Transverse colon (tissue), 4 donors: Measurements from ENCODE around the gene MMP25. TPM values are rescaled to one million over a fixed set of nuclear protein-coding genes. Genes with fewer than 3 reads are reported as not detected.

Source experiments
- DNase-seq: peaks from one replicate; pipeline ENCODE4 v3.0.0-alpha.2; 2019
- H3K27ac ChIP-seq, 4 donors: fragments of 200-600 bp; sonication (generic); 2 replicates each; pipeline ENCODE4 v1.5.1; 2016 to 2018; ENCODE audit warnings: inconsistent platforms in 4 of 4
- H3K27me3 ChIP-seq: fragments of 200-600 bp; sonication (generic); 2 replicates; pipeline ENCODE4 v1.5.1; 2017; ENCODE audit warnings: inconsistent platforms
- H3K36me3 ChIP-seq, 4 donors: fragments of 200-600 bp; sonication (generic); 2 replicates each; pipeline ENCODE4 v1.5.1; 2017 to 2019; ENCODE audit warnings: inconsistent platforms in 4 of 4
- H3K4me1 ChIP-seq, 4 donors: fragments of 200-600 bp; sonication (generic); 2 replicates each; pipeline ENCODE4 v1.5.1; 2017 to 2020; ENCODE audit warnings: inconsistent platforms in 4 of 4
- H3K4me3 ChIP-seq, 4 donors: fragments of 200-600 bp; sonication (generic); 1 replicate in 1 of 4; 2 replicates in 3 of 4; pipeline versions ENCODE4 v1.5.1 to v1.6.1; 2017 to 2019; ENCODE audit warnings: inconsistent platforms in 4 of 4
- H3K9me3 ChIP-seq, 2 donors: fragments of 200-600 bp; sonication (generic); 2 replicates each; pipeline ENCODE4 v1.5.1; 2017 to 2019; ENCODE audit warnings: inconsistent platforms in 2 of 2
- CTCF ChIP-seq, 5 experiments: fragments of 200-600 bp in 3 of 5; fragments of 450-650 bp in 2 of 5; sonication (generic) in 3 of 5; IDR thresholded peaks; 1 replicate in 2 of 5; 2 replicates in 3 of 5; pipeline ENCODE4 v1.5.1; 2016 to 2017; ENCODE audit warnings: antibody characterized with exemption in 5 of 5, inconsistent platforms in 3 of 5, mild to moderate bottlenecking in 2 of 5, moderate library complexity in 1 of 5
- EP300 ChIP-seq: sonication (generic); formaldehyde crosslinking; IDR thresholded peaks from one replicate; pipeline ENCODE4 v1.6.1; 2017; ENCODE audit warnings: antibody characterized with exemption, low read depth
- POLR2A ChIP-seq: fragments of 450-650 bp; IDR thresholded peaks from one replicate; pipeline ENCODE4 v1.6.1; 2016; ENCODE audit warnings: antibody characterized with exemption, mild to moderate bottlenecking, moderate library complexity
- POLR2AphosphoS5 ChIP-seq, 3 donors: sonication (generic); formaldehyde crosslinking; IDR thresholded peaks; one replicate each; pipeline ENCODE4 v1.6.1; 2016; ENCODE audit warnings: antibody characterized with exemption in 3 of 3
- WGBS, 2 donors: methylation state at CpG; one replicate each; pipeline ENCODE4 v1.1.5; 2018; ENCODE audit warnings: low coverage in 1 of 2; 5-methylcytosine and 5-hydroxymethylcytosine counted together
- in situ Hi-C, 4 donors: fragments of 200-750 bp; cut with MboI; loops; one replicate each; pipeline versions ENCODE4 v1.15.0 to v1.15.1; 2017; ENCODE audit warnings: low sequenced_read_pairs in 3 of 4, low pct_ligation_motif_present in 1 of 4, low pct_unique_long_range_greater_than_20kb in 1 of 4
- intact Hi-C: fragments of 100-400 bp; cut with DNase I; formaldehyde crosslinking; loops from one replicate; pipeline ENCODE4 v1.15.1; 2023; ENCODE audit warnings: low total_unique reads
- total RNA-seq, 4 donors: library from RNA; depleted of rRNA; stranded (reverse); fragments of >200 nt; gene quantifications; one replicate each; pipeline ENCODE4 v1.1.0, GENCODE V29; 2016

MMP25 gene
- total RNA-seq, 4 donors from 2014 or later, result 1.6 to 9.4 (median 1.8) TPM; not detected in 1

GRCh38 chr16:3020604-3021448 lies 25.5 kb upstream of the MMP25 start:
- Histone ChIP-seq H3K9me3 (no peaks in the 10 kb centered on the region), H3K4me1 (peaks cover 24 to 57% (median 45%) of the 10 kb centered on the region in 4 donors), H3K36me3 (no peaks in the 10 kb centered on the region), H3K4me3 (peak overlapping the region; percentile 45 to 66 (median 54)), H3K27me3 (peaks cover 21% of the 10 kb centered on the region), H3K27ac (peak overlapping the region; percentile 92 to 94 (median 93))
- peak; percentile 75 for DNase-seq
- WGBS, 2 donors, result 2% methylated on average over 40 of the region's 57 CpGs; no CpG with 5 or more reads in 1 of the 2 donors
- peak in 1 of 5 experiments; percentile 1 for TF ChIP-seq CTCF (IDR thresholded peaks at IDR 0.05)
- peak; percentile 27 to 83 (median 80) for TF ChIP-seq POLR2AphosphoS5 (IDR thresholded peaks at IDR 0.05)
- no peak for TF ChIP-seq EP300
- TF ChIP-seq POLR2A, result peak; percentile 11
- intact Hi-C loops, result no loop called here
- in situ Hi-C loops, result no loop called here

- no peaks in the 10 kb centered on the region for H3K36me3 ChIP-seq
- DNase-seq, result peak; percentile 87
- H3K4me1 ChIP-seq, result peaks cover 24 to 57% (median 45%) of the 10 kb centered on the region in 4 donors
- peak overlapping the region; percentile 45 to 66 (median 54) for H3K4me3 ChIP-seq
- TF ChIP-seq CTCF (IDR thresholded peaks at IDR 0.05) (peak in 4 of 5 experiments; percentile 32 to 48 (median 37)), POLR2A (peak; percentile 6), EP300 (no peak)
- intact Hi-C loops, result loop anchor here (2.0 kb wide), 1 partner anchor 347 kb away; no protein-coding TSS in a partner anchor
- H3K27ac ChIP-seq, result peak overlapping the region; percentile 92 to 94 (median 93)
- in situ Hi-C loops, result no loop called here
- 21% methylated on average over 23 of the region's 25 CpGs; no CpG with 5 or more reads in 1 of the 2 donors for WGBS, 2 donors
- peaks cover 21% of the 10 kb centered on the region for H3K27me3 ChIP-seq
- H3K9me3 ChIP-seq, result no peaks in the 10 kb centered on the region
Measured at GRCh38 chr16:3021449-3022207, 24.7 kb upstream of the MMP25 start.

GRCh38 chr16:3022208-3022683 lies 24.1 kb upstream of the MMP25 start:
- Histone ChIP-seq H3K27ac (peak overlapping the region; percentile 92 to 94 (median 93)), H3K4me3 (peak overlapping the region in 2 of 4 donors; percentile 60 to 66), H3K4me1 (peaks cover 24 to 57% (median 45%) of the 10 kb centered on the region in 4 donors), H3K36me3 (no peaks in the 10 kb centered on the region), H3K9me3 (no peaks in the 10 kb centered on the region), H3K27me3 (peaks cover 20% of the 10 kb centered on the region)
- DNase-seq, result peak; percentile 88
- WGBS, 2 donors, result 15 to 20% methylated on average over 4 to 8 of the region's 8 CpGs
- no peak for TF ChIP-seq POLR2A
- peak in 1 of 5 experiments; percentile 11 for TF ChIP-seq CTCF (IDR thresholded peaks at IDR 0.05)
- TF ChIP-seq POLR2AphosphoS5 (IDR thresholded peaks at IDR 0.05), result peak; percentile 66 to 77 (median 76)
- intact Hi-C loops (loop anchor here (2.0 kb wide), 1 partner anchor 347 kb away; no protein-coding TSS in a partner anchor), in situ Hi-C loops (no loop called here)
